PC-3 (cell line): ENCODE measurements around the gene SGCD.

Experiments
- CTCF ChIP-seq: fragments of 300-600 bp; sonication (generic); conservative IDR thresholded peaks from 2 replicates; pipeline ENCODE4 v1.5.1; 2017; ENCODE audit warnings: antibody characterized with exemption, low read depth, mild to moderate bottlenecking, low read length
- EZH2 ChIP-seq: fragments of 300-600 bp; sonication (generic); IDR thresholded peaks from one replicate; pipeline ENCODE4 v1.6.1; 2017; ENCODE audit warnings: antibody characterized with exemption, mild to moderate bottlenecking, low read length; ENCODE audit not compliant: unreplicated experiment
- EZH2phosphoT487 ChIP-seq: fragments of 300-600 bp; sonication (generic); IDR thresholded peaks from 2 replicates; pipeline ENCODE4 v1.6.1; 2018; ENCODE audit warnings: mild to moderate bottlenecking, antibody characterized with exemption, low read length, borderline replicate concordance

DNA sequence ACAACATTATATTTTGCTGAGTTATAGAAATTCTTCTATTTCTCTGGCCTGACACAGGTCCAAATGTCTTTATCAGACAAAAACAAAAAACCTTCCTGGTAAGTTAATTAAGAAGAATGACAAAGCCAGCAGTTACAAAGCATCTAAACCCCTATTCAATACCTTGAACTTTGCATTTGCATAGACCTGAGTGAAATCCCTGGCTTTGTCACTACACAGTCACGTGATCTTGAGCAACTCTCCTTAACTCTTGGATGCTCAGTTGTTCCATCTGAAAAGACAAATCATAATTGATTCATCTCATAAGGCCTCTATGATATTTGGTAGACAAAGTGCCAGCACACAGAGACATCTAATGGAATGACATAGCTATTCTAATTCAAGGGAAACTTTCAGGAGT lies 356.5 kb downstream of the SGCD start:
- no peak for TF ChIP-seq CTCF
- no peak for TF ChIP-seq EZH2
- no peak for TF ChIP-seq EZH2phosphoT487
